Osteoblast (primary cell): ENCODE data around the gene FAM24B. TPM values are rescaled to one million over a fixed set of nuclear protein-coding genes. Genes with fewer than 3 reads are reported as not detected.
"Not testable (repeated sequence)": the region's sequence is repeated elsewhere in the genome, so short reads cannot be mapped to it uniquely, and the experiment has no call there.

Experiments used
- DNase-seq: peaks from one replicate; pipeline ENCODE4 v3.0.0; 2011; ENCODE audit warnings: low spot score, mixed read lengths; ENCODE audit not compliant: insufficient read length; ENCODE audit errors: missing footprints
- H2AFZ ChIP-seq: 2 replicates; pipeline ENCODE4 v1.6.0; 2011; ENCODE audit warnings: mild to moderate bottlenecking, low read length
- H3K27ac ChIP-seq: 2 replicates; pipeline ENCODE4 v1.5.1; 2011; ENCODE audit warnings: mild to moderate bottlenecking, low read depth, low read length, moderate library complexity
- H3K27me3 ChIP-seq: 2 replicates; pipeline ENCODE4 v1.6.0; 2012; ENCODE audit warnings: mild to moderate bottlenecking, control low read depth, inconsistent platforms, low read length, moderate library complexity; ENCODE audit not compliant: insufficient read depth
- H3K36me3 ChIP-seq: 2 replicates; pipeline ENCODE4 v1.5.1; 2011; ENCODE audit warnings: mild to moderate bottlenecking, low read length, control low read depth, moderate library complexity; ENCODE audit not compliant: insufficient read depth
- H3K4me1 ChIP-seq: 2 replicates; pipeline ENCODE4 v1.5.1; 2011; ENCODE audit warnings: mild to moderate bottlenecking, low read length, control low read depth, moderate library complexity; ENCODE audit not compliant: insufficient read depth
- H3K4me2 ChIP-seq: 2 replicates; pipeline ENCODE4 v1.6.0; 2011; ENCODE audit warnings: mild to moderate bottlenecking, low read length; ENCODE audit not compliant: insufficient read depth
- H3K4me3 ChIP-seq: fragments of 200-600 bp; sonication (generic); 3 replicates; pipeline ENCODE4 v1.5.1; 2012; ENCODE audit warnings: mild to moderate bottlenecking, low read length, inconsistent platforms; ENCODE audit not compliant: insufficient read depth
- H3K79me2 ChIP-seq: 2 replicates; pipeline ENCODE4 v1.6.0; 2012; ENCODE audit warnings: mild to moderate bottlenecking, low read length, control low read depth, inconsistent platforms; ENCODE audit not compliant: insufficient read depth
- H3K9me3 ChIP-seq: 2 replicates; pipeline ENCODE4 v1.5.1; 2011; ENCODE audit warnings: low read depth, low read length, control low read depth
- H4K20me1 ChIP-seq: 2 replicates; pipeline ENCODE4 v1.6.0; 2012; ENCODE audit warnings: mild to moderate bottlenecking, low read length, control low read depth; ENCODE audit not compliant: insufficient read depth
- total RNA-seq: library from RNA; depleted of rRNA; stranded (reverse); fragments of >200 nt; gene quantifications from 2 replicates; pipeline ENCODE4 v1.2.3, GENCODE V29; 2012
- TF ChIP-seq, protein P1 (sequence below): IDR thresholded peaks from 2 replicates; pipeline ENCODE4 v1.5.1; 2011; ENCODE audit warnings: mild to moderate bottlenecking, low read depth, low read length, moderate library complexity; ENCODE audit errors: extremely low read depth

The FAM24B gene, protein sequence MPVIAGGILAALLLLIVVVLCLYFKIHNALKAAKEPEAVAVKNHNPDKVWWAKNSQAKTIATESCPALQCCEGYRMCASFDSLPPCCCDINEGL
- total RNA-seq = 1.8 and 4.4 TPM in 2 replicates

- Histone ChIP-seq H3K4me1 (peaks cover 11% of the 10 kb centered on the region), H3K79me2 (peaks cover 45% of the 10 kb centered on the region), H3K9me3 (no peaks in the 10 kb centered on the region), H3K27ac (peak within 1 kb of the TSS; percentile 35), H3K36me3 (no peaks in the 10 kb centered on the region), H2AFZ (peak within 1 kb of the TSS; percentile 99), H3K4me3 (peak within 1 kb of the TSS; percentile 74), H3K4me2 (peak within 1 kb of the TSS; percentile 85), H3K27me3 (no peaks in the 10 kb centered on the region), H4K20me1 (no peaks in the 10 kb centered on the region)
- TF ChIP-seq, protein P1, sequence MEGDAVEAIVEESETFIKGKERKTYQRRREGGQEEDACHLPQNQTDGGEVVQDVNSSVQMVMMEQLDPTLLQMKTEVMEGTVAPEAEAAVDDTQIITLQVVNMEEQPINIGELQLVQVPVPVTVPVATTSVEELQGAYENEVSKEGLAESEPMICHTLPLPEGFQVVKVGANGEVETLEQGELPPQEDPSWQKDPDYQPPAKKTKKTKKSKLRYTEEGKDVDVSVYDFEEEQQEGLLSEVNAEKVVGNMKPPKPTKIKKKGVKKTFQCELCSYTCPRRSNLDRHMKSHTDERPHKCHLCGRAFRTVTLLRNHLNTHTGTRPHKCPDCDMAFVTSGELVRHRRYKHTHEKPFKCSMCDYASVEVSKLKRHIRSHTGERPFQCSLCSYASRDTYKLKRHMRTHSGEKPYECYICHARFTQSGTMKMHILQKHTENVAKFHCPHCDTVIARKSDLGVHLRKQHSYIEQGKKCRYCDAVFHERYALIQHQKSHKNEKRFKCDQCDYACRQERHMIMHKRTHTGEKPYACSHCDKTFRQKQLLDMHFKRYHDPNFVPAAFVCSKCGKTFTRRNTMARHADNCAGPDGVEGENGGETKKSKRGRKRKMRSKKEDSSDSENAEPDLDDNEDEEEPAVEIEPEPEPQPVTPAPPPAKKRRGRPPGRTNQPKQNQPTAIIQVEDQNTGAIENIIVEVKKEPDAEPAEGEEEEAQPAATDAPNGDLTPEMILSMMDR = no peak
- DNase-seq = peak; percentile 96
Measured at GRCh38 chr10:122879339-122880273, at the start of gene FAM24B. Gene FAM24B (minus strand): TSS chr10:122879581. CDS start chr10:122850515, 29,066 bp downstream.

DNA sequence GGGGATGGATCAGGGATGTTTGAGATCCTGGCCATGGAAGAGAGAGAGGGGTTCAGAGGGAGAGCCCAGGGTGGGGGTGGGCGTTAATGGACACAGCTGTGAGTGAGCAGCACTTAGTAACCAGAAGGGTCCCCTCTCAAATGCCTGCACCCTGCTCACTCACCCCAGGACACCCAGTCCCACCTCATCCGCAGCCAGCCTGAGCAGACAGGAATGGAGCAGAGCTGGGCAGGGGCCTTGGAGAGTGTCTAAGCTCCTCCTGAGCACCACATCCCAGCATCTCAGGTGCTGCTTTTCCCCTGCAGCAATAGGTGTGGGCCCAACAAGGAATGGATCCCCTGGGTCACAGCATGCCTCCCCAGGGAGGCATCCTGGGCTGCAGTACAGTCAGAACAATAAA, 36.3 kb upstream of the FAM24B start:
- Histone ChIP-seq H3K79me2 (no peaks in the 10 kb centered on the region), H2AFZ (no peak overlapping the region), H3K27ac (no peak overlapping the region), H4K20me1 (peaks cover 2% of the 10 kb centered on the region), H3K9me3 (no peaks in the 10 kb centered on the region), H3K4me2 (no peak overlapping the region), H3K27me3 (no peaks in the 10 kb centered on the region), H3K4me1 (no peaks in the 10 kb centered on the region), H3K36me3 (no peaks in the 10 kb centered on the region), H3K4me3 (no peak overlapping the region)
- no peak for DNase-seq
- TF ChIP-seq, protein P1 = no peak

- TF ChIP-seq, protein P1 = no peak
- Histone ChIP-seq H3K4me3 (no peak overlapping the region), H2AFZ (no peak overlapping the region), H3K36me3 (no peaks in the 10 kb centered on the region), H4K20me1 (no peaks in the 10 kb centered on the region), H3K27me3 (no peaks in the 10 kb centered on the region), H3K79me2 (no peaks in the 10 kb centered on the region), H3K4me2 (no peak overlapping the region), H3K9me3 (no peaks in the 10 kb centered on the region), H3K4me1 (no peaks in the 10 kb centered on the region), H3K27ac (no peak overlapping the region)
- peak; percentile 58 for DNase-seq
Measured at GRCh38 chr10:122911889-122912484, 32.6 kb upstream of the FAM24B start.

- TF ChIP-seq, protein P1 = no peak
- Histone ChIP-seq H3K4me2 (no peak within 1 kb of the TSS), H3K4me1 (no peaks in the 10 kb centered on the region), H3K4me3 (no peak within 1 kb of the TSS), H3K79me2 (no peaks in the 10 kb centered on the region), H4K20me1 (no peaks in the 10 kb centered on the region), H3K27ac (no peak within 1 kb of the TSS), H3K27me3 (no peaks in the 10 kb centered on the region), H2AFZ (no peak within 1 kb of the TSS), H3K36me3 (no peaks in the 10 kb centered on the region), H3K9me3 (no peaks in the 10 kb centered on the region)
- no peak for DNase-seq
Measured at GRCh38 chr10:122910310-122910709, 30.9 kb upstream of the FAM24B start, which contains the start of gene FAM24A. Gene FAM24A (plus strand): TSS chr10:122910610. CDS start chr10:122911635, 1,025 bp downstream.

GRCh38 chr10:122903861-122904260, 24.5 kb upstream of the FAM24B start:
- not testable (repeated sequence) for H3K4me2 ChIP-seq, H4K20me1 ChIP-seq, H3K79me2 ChIP-seq, DNase-seq, H3K36me3 ChIP-seq, H3K4me1 ChIP-seq, H3K27me3 ChIP-seq, H3K4me3 ChIP-seq, H3K27ac ChIP-seq, H3K9me3 ChIP-seq, H2AFZ ChIP-seq
